ENCODE results near the gene TOP1. TPM values are rescaled to one million over a fixed set of nuclear protein-coding genes. Genes with fewer than 3 reads are reported as not detected.

The TOP1 gene
- polyA plus RNA-seq, 1 experiment, result 4.0 TPM

GRCh38 chr20:41057999-41058673 is 29.5 kb downstream of the TOP1 start:
- Histone ChIP-seq H3K4me3 (ENCODE audit: low read depth, low read length) (no peak overlapping the region), H3K36me3 (ENCODE audit: control insufficient read depth, insufficient read depth, low read length) (no peaks in the 10 kb centered on the region), H3K27me3 (ENCODE audit: control insufficient read depth, insufficient read depth, low read length) (no peaks in the 10 kb centered on the region)
- DNase-seq (ENCODE audit: low read depth), result peak; percentile 57
- TF ChIP-seq CTCF (IDR thresholded peaks at IDR 0.05; ENCODE audit: insufficient read depth, low read depth, low read length), result no peak
- POLR2A ChIA-PET, result interaction anchor here (0.6 to 1.0 kb wide), 2 partner anchors 26 to 1209 kb away, joined by 3 read pairs; no protein-coding TSS in a partner anchor
- CTCF ChIA-PET, result interaction anchor here (1.1 to 2.6 kb wide), 3 partner anchors 12 to 66 kb away, joined by 3 to 8 read pairs (median 7); no protein-coding TSS in a partner anchor

- no peaks in the 10 kb centered on the region for H3K27me3 ChIP-seq (ENCODE audit: control insufficient read depth, insufficient read depth, low read length)
- DNase-seq (ENCODE audit: low read depth), result no peak
- H3K4me3 ChIP-seq (ENCODE audit: low read depth, low read length), result no peak overlapping the region
- no peaks in the 10 kb centered on the region for H3K36me3 ChIP-seq (ENCODE audit: control insufficient read depth, insufficient read depth, low read length)
- ChIA-PET POLR2A (interaction anchor here (0.6 to 1.0 kb wide), 2 partner anchors 27 to 1209 kb away, joined by 3 read pairs; no protein-coding TSS in a partner anchor), CTCF (interaction anchor here (1.1 to 2.6 kb wide), 3 partner anchors 13 to 67 kb away, joined by 3 to 8 read pairs (median 7); no protein-coding TSS in a partner anchor)
- TF ChIP-seq CTCF (IDR thresholded peaks at IDR 0.05; ENCODE audit: insufficient read depth, low read depth, low read length), result no peak
Measured at GRCh38 chr20:41058674-41059635, 30.3 kb downstream of the TOP1 start.

DNA sequence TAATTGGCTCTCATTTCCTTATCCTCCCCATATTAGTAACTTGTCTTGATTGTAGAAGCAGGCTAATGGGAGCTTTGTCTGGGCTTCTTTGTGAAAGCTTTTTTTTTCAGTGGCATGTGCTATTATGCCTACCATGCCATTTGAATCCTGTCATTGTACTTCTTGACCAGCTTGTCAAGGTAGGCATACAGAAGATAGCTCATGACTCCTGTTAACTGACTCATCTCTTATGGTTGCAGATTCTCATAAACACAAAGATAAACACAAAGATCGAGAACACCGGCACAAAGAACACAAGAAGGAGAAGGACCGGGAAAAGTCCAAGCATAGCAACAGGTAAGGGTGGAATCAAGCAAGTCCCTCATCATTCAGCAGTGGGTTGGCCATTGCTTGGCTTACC is 32.5 kb downstream of the TOP1 start:
- CTCF ChIA-PET, result interaction anchor here (0.8 to 1.4 kb wide), 2 partner anchors 8 to 33 kb away, joined by 3 read pairs; no protein-coding TSS in a partner anchor
- Histone ChIP-seq H3K27me3 (ENCODE audit: control insufficient read depth, insufficient read depth, low read length) (no peaks in the 10 kb centered on the region), H3K36me3 (ENCODE audit: control insufficient read depth, insufficient read depth, low read length) (no peaks in the 10 kb centered on the region), H3K4me3 (ENCODE audit: low read depth, low read length) (no peak overlapping the region)
- POLR2A ChIA-PET, result no interaction called here
- DNase-seq (ENCODE audit: low read depth), result no peak
- TF ChIP-seq CTCF (IDR thresholded peaks at IDR 0.05; ENCODE audit: insufficient read depth, low read depth, low read length), result no peak

DNA sequence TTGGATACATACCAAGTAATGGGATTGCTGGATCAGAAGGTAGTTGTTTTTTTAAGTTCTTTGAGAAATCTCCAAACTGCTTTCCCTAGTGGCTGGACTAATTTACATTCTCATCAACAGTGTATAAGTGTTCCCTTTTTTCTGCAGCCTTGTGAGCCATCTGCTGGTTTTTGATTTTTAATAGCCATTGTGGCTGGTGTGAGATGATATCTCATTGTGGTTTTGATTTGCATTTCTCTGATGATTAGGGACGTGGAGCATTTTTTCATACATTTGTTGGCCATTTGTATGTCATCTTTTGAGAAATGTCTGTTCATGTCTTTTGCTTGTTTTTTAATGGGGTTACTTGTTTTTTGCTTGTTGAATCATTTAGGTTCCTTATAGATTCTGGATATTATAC is 34.8 kb downstream of the TOP1 start:
- no peak for TF ChIP-seq CTCF (IDR thresholded peaks at IDR 0.05; ENCODE audit: insufficient read depth, low read depth, low read length)
- H3K4me3 ChIP-seq (ENCODE audit: low read depth, low read length), result no peak overlapping the region
- no peak for DNase-seq (ENCODE audit: low read depth)
- no peaks in the 10 kb centered on the region for H3K27me3 ChIP-seq (ENCODE audit: control insufficient read depth, insufficient read depth, low read length)
- H3K36me3 ChIP-seq (ENCODE audit: control insufficient read depth, insufficient read depth, low read length), result no peaks in the 10 kb centered on the region
- POLR2A ChIA-PET, result no interaction called here
- CTCF ChIA-PET, result interaction anchor here (0.9 to 1.0 kb wide), 2 partner anchors 14 to 31 kb away, joined by 4 to 5 read pairs; no protein-coding TSS in a partner anchor

DNA sequence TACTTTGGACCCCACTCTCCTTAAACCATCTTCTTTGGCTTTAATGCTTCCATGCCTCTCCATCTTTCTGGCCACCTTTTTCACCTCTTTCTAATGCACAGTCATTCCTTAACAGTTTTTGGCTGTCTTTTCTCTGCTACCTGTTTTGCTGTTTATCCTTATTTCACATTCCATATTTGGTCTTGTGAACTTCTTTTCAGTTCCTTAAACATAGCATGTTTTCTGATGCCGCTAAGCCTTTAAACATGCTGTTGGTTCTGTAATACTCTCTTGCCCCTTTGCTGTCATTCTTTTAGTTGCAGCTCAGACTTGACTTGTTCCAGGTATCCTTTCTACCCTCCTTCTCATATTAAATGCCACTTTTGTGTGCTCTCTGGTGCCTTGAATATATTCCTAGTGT is 35.8 kb downstream of the TOP1 start:
- DNase-seq (ENCODE audit: low read depth), result no peak
- TF ChIP-seq CTCF (IDR thresholded peaks at IDR 0.05; ENCODE audit: insufficient read depth, low read depth, low read length), result no peak
- Histone ChIP-seq H3K36me3 (ENCODE audit: control insufficient read depth, insufficient read depth, low read length) (no peaks in the 10 kb centered on the region), H3K27me3 (ENCODE audit: control insufficient read depth, insufficient read depth, low read length) (no peaks in the 10 kb centered on the region), H3K4me3 (ENCODE audit: low read depth, low read length) (no peak overlapping the region)
- ChIA-PET POLR2A (no interaction called here), CTCF (interaction anchor here (1.3 kb wide), 1 partner anchor 14 kb away, joined by 5 read pairs; no protein-coding TSS in a partner anchor)

Data from BJ (cell line).